HuH-7.5 (cell line): ENCODE results near the gene DNAJC6.
"Not testable (repeated sequence)": the region's sequence is repeated elsewhere in the genome, so short reads cannot be mapped to it uniquely, and the experiment has no call there.

Experiments
- DNase-seq: peaks from one replicate; pipeline ENCODE4 v3.0.0; 2011; ENCODE audit warnings: low spot score

The DNAJC6 gene

GRCh38 chr1:65357291-65357960 lies 48.1 kb downstream of the DNAJC6 start:
- no peak for DNase-seq

GRCh38 chr1:65359888-65360287 lies 50.5 kb downstream of the DNAJC6 start:
- no peak for DNase-seq

GRCh38 chr1:65360648-65361047 lies 51.3 kb downstream of the DNAJC6 start:
- no peak for DNase-seq

GRCh38 chr1:65362545-65362944 lies 53.2 kb downstream of the DNAJC6 start:
- DNase-seq, result no peak

GRCh38 chr1:65363484-65363883 lies 54.1 kb downstream of the DNAJC6 start:
- DNase-seq, result no peak

GRCh38 chr1:65368403-65368802 lies 59.1 kb downstream of the DNAJC6 start:
- no peak for DNase-seq

GRCh38 chr1:65371544-65371943 lies 62.2 kb downstream of the DNAJC6 start:
- no peak for DNase-seq

- DNase-seq, result no peak
These were observed 63.2 kb downstream of the DNAJC6 start for GRCh38 chr1:65372557-65372956.

GRCh38 chr1:65377496-65378246 lies 68.3 kb downstream of the DNAJC6 start:
- DNase-seq, result no peak

GRCh38 chr1:65378247-65378946 lies 69.1 kb downstream of the DNAJC6 start:
- DNase-seq, result no peak

GRCh38 chr1:65384426-65384825 lies 75.1 kb downstream of the DNAJC6 start:
- DNase-seq, result not testable (repeated sequence)

- DNase-seq, result no peak
These were observed 77.1 kb downstream of the DNAJC6 start for GRCh38 chr1:65386439-65386838.

- no peak for DNase-seq
These were observed 78.5 kb downstream of the DNAJC6 start for GRCh38 chr1:65387821-65388220.

- no peak for DNase-seq
These were observed 79.8 kb downstream of the DNAJC6 start for GRCh38 chr1:65388908-65389695.

GRCh38 chr1:65392497-65392896 lies 83.2 kb downstream of the DNAJC6 start:
- no peak for DNase-seq

- DNase-seq, result no peak
These were observed 84.0 kb downstream of the DNAJC6 start for GRCh38 chr1:65393347-65393746.

- no peak for DNase-seq
These were observed 84.6 kb downstream of the DNAJC6 start for GRCh38 chr1:65393928-65394327.

- no peak for DNase-seq
These were observed 86.7 kb downstream of the DNAJC6 start for GRCh38 chr1:65395887-65396612.

GRCh38 chr1:65398083-65398482 lies 88.7 kb downstream of the DNAJC6 start:
- no peak for DNase-seq

GRCh38 chr1:65399003-65399402 lies 89.7 kb downstream of the DNAJC6 start:
- DNase-seq, result no peak

- DNase-seq, result no peak
These were observed 92.3 kb downstream of the DNAJC6 start for GRCh38 chr1:65401612-65402011.

GRCh38 chr1:65404941-65405340 lies 95.6 kb downstream of the DNAJC6 start:
- DNase-seq, result no peak
